H1 (cell line): ENCODE data around the gene SLC39A11. TPM values are rescaled to one million over a fixed set of nuclear protein-coding genes. Genes with fewer than 3 reads are reported as not detected.

Experiments used
- CTCF ChIA-PET: fragments of 300-600 bp; sonication (Branson Sonifier 250); formaldehyde crosslinking; loops from one replicate; lab custom pipeline; 2021; ENCODE audit not compliant: partially characterized antibody; lab: Charles Lee
- POLR2A ChIA-PET: fragments of 300-600 bp; sonication (Branson Sonifier 250); formaldehyde crosslinking; loops from one replicate; lab custom pipeline; 2021; ENCODE audit warnings: inconsistent platforms; ENCODE audit not compliant: partially characterized antibody; lab: Charles Lee
- DNase-seq, 2 experiments: peaks; one replicate each; pipeline versions ENCODE4 v3.0.0 to v3.0.0-alpha.2; 2010 to 2022; ENCODE audit warnings: low spot score in 2 of 2, low read depth in 1 of 2, mixed read lengths in 1 of 2
- FAIRE-seq: peaks from 2 replicates; lab custom pipeline; 2011; peaks lifted over from hg19 to GRCh38; lab: Jason Lieb, UNC
- H2AFZ ChIP-seq: 2 replicates; pipeline ENCODE4 v1.8.1; 2012; ENCODE audit warnings: low read length, inconsistent platforms
- H2AK5ac ChIP-seq: 2 replicates; pipeline ENCODE4 v1.6.1; 2013; ENCODE audit warnings: low read depth, low read length
- H2BK120ac ChIP-seq: replicated peaks from 2 replicates; pipeline ENCODE3; 2013; ENCODE audit warnings: low read depth, low read length, inconsistent platforms
- H2BK12ac ChIP-seq: 2 replicates; pipeline ENCODE4 v1.6.1; 2013; ENCODE audit warnings: low read depth, low read length
- H2BK15ac ChIP-seq: 2 replicates; pipeline ENCODE4 v1.6.1; 2013; ENCODE audit warnings: low read length
- H2BK20ac ChIP-seq: 2 replicates; pipeline ENCODE4 v1.6.1; 2013; ENCODE audit warnings: low read length
- H2BK5ac ChIP-seq: 2 replicates; pipeline ENCODE4 v1.6.1; 2013; ENCODE audit warnings: low read depth, low read length
- H3K14ac ChIP-seq: 2 replicates; pipeline ENCODE4 v1.6.1; 2013; ENCODE audit warnings: inconsistent platforms; ENCODE audit not compliant: insufficient read length
- H3K18ac ChIP-seq: 2 replicates; pipeline ENCODE4 v1.6.1; 2013; ENCODE audit warnings: low read length; ENCODE audit errors: extremely low read depth
- H3K23ac ChIP-seq: 2 replicates; pipeline ENCODE4 v1.6.1; 2013; ENCODE audit warnings: inconsistent platforms; ENCODE audit not compliant: insufficient read length
- H3K23me2 ChIP-seq: 2 replicates; pipeline ENCODE4 v1.6.1; 2013; ENCODE audit warnings: low read depth, low read length
- H3K27ac ChIP-seq: 2 replicates; pipeline ENCODE4 v1.6.1; 2011; ENCODE audit warnings: low read depth, low read length, inconsistent platforms
- H3K27me3 ChIP-seq, 4 experiments: replicated peaks in 1 of 4; 1 replicate in 1 of 4; 2 replicates in 3 of 4; pipeline versions ENCODE4 v1.6.1 to v1.8.1; 2011 to 2013; ENCODE audit warnings: low read length in 3 of 4, mild to moderate bottlenecking in 3 of 4, inconsistent platforms in 2 of 4, mixed read lengths in 2 of 4, moderate library complexity in 1 of 4; ENCODE audit not compliant: control insufficient read depth in 3 of 4, insufficient read depth in 3 of 4; ENCODE audit errors: extremely low read depth in 1 of 4
- H3K36me3 ChIP-seq, 4 experiments: 2 replicates each; pipeline versions ENCODE4 v1.6.1 to v1.8.1; 2011 to 2013; ENCODE audit warnings: mild to moderate bottlenecking in 4 of 4, low read length in 3 of 4, moderate library complexity in 2 of 4, control low read depth in 1 of 4, inconsistent platforms in 1 of 4; ENCODE audit not compliant: insufficient read depth in 4 of 4, control insufficient read depth in 2 of 4
- H3K4ac ChIP-seq: replicated peaks from 2 replicates; pipeline ENCODE3; 2013; ENCODE audit warnings: low read length, low read depth, mixed read lengths, inconsistent platforms; ENCODE audit not compliant: insufficient read length
- H3K4me1 ChIP-seq, 4 experiments: replicated peaks in 1 of 4; 1 replicate in 1 of 4; 2 replicates in 3 of 4; pipeline versions ENCODE4 v1.6.1 to v1.8.1; 2011 to 2013; ENCODE audit warnings: low read length in 3 of 4, inconsistent platforms in 2 of 4, mixed read lengths in 1 of 4; ENCODE audit not compliant: insufficient read depth in 4 of 4, control insufficient read depth in 3 of 4
- H3K4me2 ChIP-seq, 2 experiments: 2 replicates each; pipeline versions ENCODE4 v1.6.1 to v1.8.1; 2011 to 2013; ENCODE audit warnings: low read depth in 2 of 2, low read length in 2 of 2, control low read depth in 1 of 2, inconsistent platforms in 1 of 2, mild to moderate bottlenecking in 1 of 2; ENCODE audit not compliant: insufficient read depth in 1 of 2
- H3K4me3 ChIP-seq, 4 experiments: fragments of 200-600, 300-600 bp in 1 of 4; sonication (generic), shearing (Covaris generic), sonication (Bioruptor Twin) in 1 of 4; 2 replicates each; pipeline versions ENCODE4 v1.5.1 to v1.8.1; 2011 to 2016; ENCODE audit warnings: low read length in 4 of 4, low read depth in 3 of 4, control low read depth in 2 of 4, inconsistent platforms in 2 of 4, mild to moderate bottlenecking in 2 of 4, mixed read lengths in 1 of 4, moderate library complexity in 1 of 4; ENCODE audit not compliant: insufficient read depth in 2 of 4; ENCODE audit errors: extremely low read depth in 1 of 4
- H3K56ac ChIP-seq: replicated peaks from 2 replicates; pipeline ENCODE3; 2013; ENCODE audit warnings: low read depth, mild to moderate bottlenecking, mixed read lengths, low read length, inconsistent platforms; ENCODE audit not compliant: insufficient read length
- H3K79me1 ChIP-seq: 2 replicates; pipeline ENCODE4 v1.6.1; 2013; ENCODE audit warnings: low read depth, low read length, control low read depth
- H3K79me2 ChIP-seq, 2 experiments: 2 replicates each; pipeline versions ENCODE4 v1.6.1 to v1.8.1; 2012 to 2013; ENCODE audit warnings: low read length in 2 of 2, mild to moderate bottlenecking in 2 of 2, inconsistent platforms in 1 of 2; ENCODE audit not compliant: insufficient read depth in 2 of 2, control insufficient read depth in 1 of 2
- H3K9ac ChIP-seq, 4 experiments: replicated peaks in 1 of 4; 1 replicate in 1 of 4; 2 replicates in 3 of 4; pipeline versions ENCODE4 v1.6.1 to v1.8.1; 2011 to 2013; ENCODE audit warnings: low read depth in 3 of 4, low read length in 3 of 4, control low read depth in 2 of 4, mild to moderate bottlenecking in 2 of 4, moderate library complexity in 2 of 4, inconsistent platforms in 1 of 4; ENCODE audit errors: extremely low read depth in 1 of 4
- H3K9me3 ChIP-seq, 2 experiments: 2 replicates each; pipeline versions ENCODE4 v1.6.1 to v1.8.1; 2012 to 2013; ENCODE audit warnings: mild to moderate bottlenecking in 2 of 2, moderate library complexity in 2 of 2, control low read depth in 1 of 2, inconsistent platforms in 1 of 2, low read depth in 1 of 2, low read length in 1 of 2, mixed read lengths in 1 of 2; ENCODE audit not compliant: insufficient read depth in 2 of 2
- H4K20me1 ChIP-seq, 2 experiments: replicated peaks in 1 of 2; 2 replicates each; pipeline versions ENCODE3 to v1.8.1; 2011 to 2013; ENCODE audit warnings: inconsistent platforms in 2 of 2, low read length in 2 of 2, mild to moderate bottlenecking in 1 of 2; ENCODE audit not compliant: insufficient read depth in 2 of 2, control insufficient read depth in 1 of 2
- H4K5ac ChIP-seq: 2 replicates; pipeline ENCODE4 v1.6.1; 2013; ENCODE audit warnings: low read length, low read depth, mixed read lengths, inconsistent platforms; ENCODE audit not compliant: insufficient read length
- H4K8ac ChIP-seq: 2 replicates; pipeline ENCODE4 v1.8.0; 2013; ENCODE audit warnings: mild to moderate bottlenecking, moderate library complexity, low read length, inconsistent platforms; ENCODE audit not compliant: insufficient read depth; ENCODE audit errors: extremely low read depth
- H4K91ac ChIP-seq: replicated peaks from 2 replicates; pipeline ENCODE3; 2013; ENCODE audit warnings: low read length, mixed read lengths, inconsistent platforms; ENCODE audit not compliant: insufficient read length
- ASH2L ChIP-seq: fragments of 200-600, 300-600 bp; sonication (generic); IDR thresholded peaks from one replicate; pipeline ENCODE4 v1.7.1; 2017; ENCODE audit warnings: low read length
- ATF3 ChIP-seq: IDR thresholded peaks from 2 replicates; pipeline ENCODE4 v1.6.1; 2011; ENCODE audit warnings: low read depth, mild to moderate bottlenecking, low read length; ENCODE audit not compliant: insufficient read depth
- CHD1 ChIP-seq: IDR thresholded peaks from 2 replicates; pipeline ENCODE4 v1.6.1; 2012; ENCODE audit warnings: low read depth, low read length, improper control_type of control experiment
- CHD2 ChIP-seq: IDR thresholded peaks from 2 replicates; pipeline ENCODE4 v1.6.1; 2012; ENCODE audit warnings: low read length, improper control_type of control experiment
- JUND ChIP-seq: IDR thresholded peaks from 2 replicates; pipeline ENCODE4 v1.6.1; 2011; ENCODE audit warnings: mild to moderate bottlenecking, improper control_type of control experiment, low read length
- PHF8 ChIP-seq: fragments of 200-600 bp; sonication (generic); conservative IDR thresholded peaks from 2 replicates; pipeline ENCODE4 v1.7.1; 2012; ENCODE audit warnings: low read depth, mild to moderate bottlenecking, inconsistent platforms, low read length, moderate library complexity
- RBBP5 ChIP-seq: IDR thresholded peaks from 2 replicates; pipeline ENCODE4 v1.7.1; 2012; ENCODE audit warnings: low read depth, mild to moderate bottlenecking, inconsistent platforms, low read length, moderate library complexity, borderline replicate concordance
- SP1 ChIP-seq: IDR thresholded peaks from 2 replicates; pipeline ENCODE4 v1.6.1; 2011; ENCODE audit warnings: low read depth, low read length
- SP2 ChIP-seq: IDR thresholded peaks from 2 replicates; pipeline ENCODE4 v1.6.1; 2012; ENCODE audit warnings: mild to moderate bottlenecking, low read length, inconsistent platforms
- SP4 ChIP-seq: IDR thresholded peaks from 2 replicates; pipeline ENCODE4 v1.6.1; 2012; ENCODE audit warnings: low read length, inconsistent platforms
- SUZ12 ChIP-seq: fragments of 200-600 bp; sonication (generic); IDR thresholded peaks from 2 replicates; pipeline ENCODE4 v1.6.1; 2012; ENCODE audit warnings: mild to moderate bottlenecking, inconsistent platforms, low read length, moderate library complexity, mixed read lengths
- TAF7 ChIP-seq: optimal IDR thresholded peaks from 2 replicates; pipeline ENCODE3; 2011; ENCODE audit warnings: low read depth, mild to moderate bottlenecking, inconsistent platforms, low read length, moderate library complexity, borderline replicate concordance
- ZNF274 ChIP-seq: IDR thresholded peaks from 2 replicates; pipeline ENCODE4 v1.7.0; 2012; ENCODE audit warnings: low read length, borderline replicate concordance; ENCODE audit errors: extremely low read depth
- WGBS, 2 experiments: shearing (Covaris generic) in 1 of 2; methylation state at CpG; one replicate each; pipeline versions ENCODE4 v1.1.6 to v1.1.7; 2013 to 2015; ENCODE audit warnings: low lambda C conversion rate in 2 of 2, mixed read lengths in 2 of 2, inconsistent platforms in 1 of 2, low coverage in 1 of 2, missing lambda C conversion rate in 1 of 2; ENCODE audit not compliant: insufficient replicate concordance in 2 of 2, insufficient coverage in 1 of 2, insufficient read length in 1 of 2; ENCODE audit errors: extremely low coverage in 1 of 2, missing lambda C conversion rate in 1 of 2; 5-methylcytosine and 5-hydroxymethylcytosine counted together
- polyA plus RNA-seq, 7 experiments: library from polyadenylated mRNA; depleted of rRNA in 3 of 7; stranded (reverse) in 5 of 7; unstranded in 2 of 7; fragments of >200 nt in 5 of 7; fragments of 200-250 nt in 2 of 7; gene quantifications; 1 replicate in 5 of 7; 2 replicates in 1 of 7; 4 replicates in 1 of 7; pipeline versions ENCODE4 v1.2.1 to v1.2.3, GENCODE V29; 2011 to 2013; ENCODE audit warnings: missing spikeins in 2 of 7, mixed read lengths in 2 of 7
- total RNA-seq: library from RNA; stranded (reverse); fragmentation: NEBNext Ultra II Directional; extraction: Animal tissue kit (Norgen Biotek cat#: 25700); gene quantifications from 2 replicates; pipeline ENCODE4 v1.2.1, GENCODE V29; 2021
- TF ChIP-seq, protein P1 (sequence below): IDR thresholded peaks from 2 replicates; pipeline ENCODE4 v1.6.1; 2011; ENCODE audit warnings: low read length, improper control_type of control experiment

SLC39A11 gene
- total and polyA plus RNA-seq, 2 of the 8 experiments (the other 6 are each of a cell fraction or from before 2014, with no cell fraction given), result 12.2 to 19.6 TPM

DNA sequence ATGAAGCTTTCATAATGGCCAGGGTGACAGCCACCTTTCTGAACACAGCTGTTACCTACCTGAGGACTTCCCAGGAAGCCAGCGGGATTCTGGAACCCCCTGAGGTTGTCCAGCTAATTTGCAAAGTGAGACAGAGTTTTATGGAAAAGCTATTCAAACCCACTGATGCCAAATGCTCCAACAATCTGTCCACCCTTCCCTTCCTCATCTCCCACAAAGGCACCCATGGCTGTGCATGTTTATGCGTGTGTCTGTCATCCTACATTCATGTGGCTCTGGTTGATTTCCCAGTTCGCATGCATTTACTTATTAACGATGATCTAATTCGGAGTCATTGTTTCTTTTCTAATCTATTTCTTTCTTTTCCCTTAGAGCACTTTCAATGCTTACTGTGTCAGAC, 217.1 kb downstream of the SLC39A11 start:
- H3K14ac ChIP-seq, result no peak overlapping the region
- no peaks in the 10 kb centered on the region for H3K79me1 ChIP-seq
- H3K23me2 ChIP-seq, result no peaks in the 10 kb centered on the region
- FAIRE-seq, result no peak
- no peak overlapping the region for H2BK20ac ChIP-seq
- H3K23ac ChIP-seq, result no peak overlapping the region
- no peak overlapping the region for H2BK5ac ChIP-seq
- CTCF ChIA-PET, result interaction anchor here (1.4 kb wide), 2 partner anchors 146 to 315 kb away, joined by 3 to 5 read pairs; no protein-coding TSS in a partner anchor
- H2AFZ ChIP-seq, result no peak overlapping the region
- no peaks in the 10 kb centered on the region for H3K4me1 ChIP-seq
- no peak overlapping the region for H3K9ac ChIP-seq
- no peak overlapping the region for H4K91ac ChIP-seq
- POLR2A ChIA-PET, result no interaction called here
- no peak overlapping the region for H2BK120ac ChIP-seq
- H3K4me3 ChIP-seq, result no peak overlapping the region
- no peak overlapping the region for H2BK15ac ChIP-seq
- no peaks in the 10 kb centered on the region for H4K20me1 ChIP-seq
- H2AK5ac ChIP-seq, result no peak overlapping the region
- no peak overlapping the region for H4K5ac ChIP-seq
- no peak overlapping the region for H3K27ac ChIP-seq
- H3K18ac ChIP-seq, result no peak overlapping the region
- DNase-seq, result no peak
- H3K4me2 ChIP-seq, result no peak overlapping the region
- no peak overlapping the region for H3K56ac ChIP-seq
- H3K27me3 ChIP-seq, result no peaks in the 10 kb centered on the region
- H2BK12ac ChIP-seq, result no peak overlapping the region
- H3K4ac ChIP-seq, result no peak overlapping the region
- 86% methylated on average over 5 of the region's 5 CpGs; no CpG with 5 or more reads in 1 of the 2 experiments for WGBS, 2 experiments
- peaks cover 7 to 16% of the 10 kb centered on the region in 2 experiments; a peak in 2 of 4 replicates for H3K9me3 ChIP-seq
- H4K8ac ChIP-seq, result no peak overlapping the region
- no peaks in the 10 kb centered on the region for H3K36me3 ChIP-seq
- no peaks in the 10 kb centered on the region for H3K79me2 ChIP-seq
- TF ChIP-seq ATF3, result no peak
- no peak for TF ChIP-seq CHD1
- TF ChIP-seq TAF7, result no peak
- no peak for TF ChIP-seq ASH2L
- TF ChIP-seq SP2, result no peak
- no peak for TF ChIP-seq CHD2
- no peak for TF ChIP-seq JUND
- no peak for TF ChIP-seq SUZ12
- no peak for TF ChIP-seq RBBP5
- TF ChIP-seq SP1, result no peak
- no peak for TF ChIP-seq ZNF274
- TF ChIP-seq, protein P1, sequence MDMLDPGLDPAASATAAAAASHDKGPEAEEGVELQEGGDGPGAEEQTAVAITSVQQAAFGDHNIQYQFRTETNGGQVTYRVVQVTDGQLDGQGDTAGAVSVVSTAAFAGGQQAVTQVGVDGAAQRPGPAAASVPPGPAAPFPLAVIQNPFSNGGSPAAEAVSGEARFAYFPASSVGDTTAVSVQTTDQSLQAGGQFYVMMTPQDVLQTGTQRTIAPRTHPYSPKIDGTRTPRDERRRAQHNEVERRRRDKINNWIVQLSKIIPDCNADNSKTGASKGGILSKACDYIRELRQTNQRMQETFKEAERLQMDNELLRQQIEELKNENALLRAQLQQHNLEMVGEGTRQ, result no peak
- no peak for TF ChIP-seq SP4
- TF ChIP-seq PHF8, result no peak
